GM12872 (cell line): ENCODE measurements around the gene BTG2.

Source experiments
- CTCF ChIP-seq: IDR thresholded peaks from 3 replicates; pipeline ENCODE4 v1.5.1; 2011; ENCODE audit warnings: low read depth, mild to moderate bottlenecking, low read length, moderate library complexity; ENCODE audit not compliant: insufficient read depth

BTG2 gene

GRCh38 chr1:203301331-203301668 lies 4.0 kb upstream of the BTG2 start:
- no peak for TF ChIP-seq CTCF

- TF ChIP-seq CTCF: no peak
These were observed 2.9 kb upstream of the BTG2 start for GRCh38 chr1:203302456-203302855.

- no peak for TF ChIP-seq CTCF
These were observed 2.4 kb upstream of the BTG2 start for GRCh38 chr1:203302894-203303293.

GRCh38 chr1:203304391-203304918 lies 864 bp upstream of the BTG2 start:
- no peak for TF ChIP-seq CTCF

GRCh38 chr1:203305809-203306088 lies 430 bp downstream of the BTG2 start:
- TF ChIP-seq CTCF: no peak

GRCh38 chr1:203306089-203306964 lies 1.0 kb downstream of the BTG2 start:
- TF ChIP-seq CTCF: peak; percentile 59

GRCh38 chr1:203306965-203307541 lies 1.7 kb downstream of the BTG2 start:
- no peak for TF ChIP-seq CTCF
